Measurements from ENCODE around the gene PLEKHM3. TPM values are rescaled to one million over a fixed set of nuclear protein-coding genes. Genes with fewer than 3 reads are reported as not detected.
A peak's percentile ranks its signal among the peaks of the same experiment; 100 is the strongest.

Gene PLEKHM3
- total and polyA plus RNA-seq, 2 of the 13 experiments (the other 11 are each of a cell fraction or from before 2014, with no cell fraction given) = 4.5 to 4.7 TPM

- TF ChIP-seq, protein P1, sequence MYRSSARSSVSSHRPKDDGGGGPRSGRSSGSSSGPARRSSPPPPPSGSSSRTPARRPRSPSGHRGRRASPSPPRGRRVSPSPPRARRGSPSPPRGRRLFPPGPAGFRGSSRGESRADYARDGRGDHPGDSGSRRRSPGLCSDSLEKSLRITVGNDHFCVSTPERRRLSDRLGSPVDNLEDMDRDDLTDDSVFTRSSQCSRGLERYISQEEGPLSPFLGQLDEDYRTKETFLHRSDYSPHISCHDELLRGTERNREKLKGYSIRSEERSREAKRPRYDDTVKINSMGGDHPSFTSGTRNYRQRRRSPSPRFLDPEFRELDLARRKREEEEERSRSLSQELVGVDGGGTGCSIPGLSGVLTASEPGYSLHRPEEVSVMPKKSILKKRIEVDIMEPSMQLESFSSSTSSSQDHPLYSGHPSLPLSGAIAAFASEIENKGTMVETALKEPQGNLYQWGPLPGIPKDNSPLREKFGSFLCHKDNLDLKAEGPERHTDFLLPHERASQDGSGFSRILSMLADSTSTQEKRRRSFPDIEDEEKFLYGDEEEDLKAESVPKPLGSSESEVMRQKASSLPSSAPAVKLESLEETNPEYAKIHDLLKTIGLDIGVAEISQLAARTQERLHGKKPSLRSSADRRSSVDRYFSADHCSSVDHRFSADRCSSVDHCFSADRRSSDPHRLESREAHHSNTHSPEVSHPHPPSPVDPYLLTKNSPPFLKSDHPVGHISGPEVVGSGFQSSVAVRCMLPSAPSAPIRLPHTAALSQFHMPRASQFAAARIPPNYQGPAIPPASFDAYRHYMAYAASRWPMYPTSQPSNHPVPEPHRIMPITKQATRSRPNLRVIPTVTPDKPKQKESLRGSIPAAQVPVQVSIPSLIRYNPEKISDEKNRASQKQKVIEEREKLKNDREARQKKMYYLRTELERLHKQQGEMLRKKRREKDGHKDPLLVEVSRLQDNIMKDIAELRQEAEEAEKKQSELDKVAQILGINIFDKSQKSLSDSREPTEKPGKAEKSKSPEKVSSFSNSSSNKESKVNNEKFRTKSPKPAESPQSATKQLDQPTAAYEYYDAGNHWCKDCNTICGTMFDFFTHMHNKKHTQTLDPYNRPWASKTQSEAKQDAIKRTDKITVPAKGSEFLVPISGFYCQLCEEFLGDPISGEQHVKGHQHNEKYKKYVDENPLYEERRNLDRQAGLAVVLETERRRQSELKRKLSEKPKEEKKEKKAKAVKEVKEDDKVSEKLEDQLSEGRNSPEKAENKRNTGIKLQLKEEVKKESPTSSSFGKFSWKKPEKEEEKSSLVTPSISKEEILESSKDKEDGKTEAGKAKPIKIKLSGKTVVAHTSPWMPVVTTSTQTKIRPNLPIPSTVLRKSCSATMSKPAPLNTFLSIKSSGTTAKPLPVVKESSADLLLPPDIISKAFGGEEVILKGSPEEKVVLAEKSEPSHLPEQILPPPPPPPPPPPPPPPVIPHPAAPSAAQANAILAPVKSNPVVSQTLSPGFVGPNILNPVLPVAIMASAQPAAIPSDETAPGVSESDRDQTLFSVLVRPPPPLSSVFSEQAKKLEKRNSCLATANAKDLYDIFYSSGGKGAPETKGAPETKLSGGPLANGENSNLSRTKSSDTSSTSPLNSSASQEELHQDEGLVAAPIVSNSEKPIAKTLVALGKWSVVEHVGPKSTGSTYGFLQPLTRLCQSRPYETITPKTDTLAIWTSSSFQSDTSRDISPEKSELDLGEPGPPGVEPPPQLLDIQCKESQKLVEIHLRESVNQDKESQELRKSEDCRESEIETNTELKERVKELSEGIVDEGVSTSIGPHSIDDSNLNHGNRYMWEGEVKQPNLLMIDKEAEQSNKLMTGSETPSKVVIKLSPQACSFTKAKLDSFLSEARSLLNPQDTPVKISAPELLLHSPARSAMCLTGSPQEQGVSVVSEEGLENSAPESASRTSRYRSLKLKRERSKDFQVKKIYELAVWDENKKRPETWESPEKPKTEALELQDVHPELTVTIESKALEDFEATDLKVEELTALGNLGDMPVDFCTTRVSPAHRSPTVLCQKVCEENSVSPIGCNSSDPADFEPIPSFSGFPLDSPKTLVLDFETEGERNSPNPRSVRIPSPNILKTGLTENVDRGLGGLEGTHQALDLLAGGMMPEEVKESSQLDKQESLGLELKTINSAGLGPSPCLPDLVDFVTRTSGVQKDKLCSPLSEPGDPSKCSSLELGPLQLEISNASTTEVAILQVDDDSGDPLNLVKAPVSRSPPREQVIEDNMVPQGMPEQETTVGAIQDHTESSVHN (CRISPR knock-in tag; IDR thresholded peaks at IDR 0.05) = 0 out of 2 replicates have a peak, but pooled peaks have one; percentile 25
- TF ChIP-seq ZNF251 (CRISPR knock-in tag; IDR thresholded peaks at IDR 0.05) (no peak), TOE1 (CRISPR knock-in tag; IDR thresholded peaks at IDR 0.05) (no peak; the same call in 1 of the 2 replicates), CREM (IDR thresholded peaks at IDR 0.05) (peak; percentile 72; the same call in 1 of the 2 replicates), CREM (CRISPR knock-in tag; IDR thresholded peaks at IDR 0.05) (no peak), ZNF496 (CRISPR knock-in tag; IDR thresholded peaks at IDR 0.05; ENCODE audit: insufficient replicate concordance) (no peak), SMC3 (IDR thresholded peaks at IDR 0.05; ENCODE audit: low read length) (peak; percentile 27; the same call in 1 of the 2 replicates), E2F5 (CRISPR knock-in tag; conservative IDR thresholded peaks at IDR 0.05) (no peak), ZBTB49 (CRISPR knock-in tag; IDR thresholded peaks at IDR 0.05; ENCODE audit: borderline replicate concordance) (no peak), GATAD1 (CRISPR knock-in tag; IDR thresholded peaks at IDR 0.05) (no peak; the same call in 1 of the 2 replicates), ZSCAN29 (CRISPR knock-in tag; conservative IDR thresholded peaks at IDR 0.05) (no peak), KLF6 (CRISPR knock-in tag; IDR thresholded peaks at IDR 0.05) (no peak), HMGA1 (CRISPR knock-in tag; conservative IDR thresholded peaks at IDR 0.05) (no peak), MBD4 (IDR thresholded peaks at IDR 0.05; ENCODE audit: borderline replicate concordance, low read length) (no peak), GLMP (CRISPR knock-in tag; IDR thresholded peaks at IDR 0.05; ENCODE audit: borderline replicate concordance) (no peak)
- TF ChIP-seq, protein P2, sequence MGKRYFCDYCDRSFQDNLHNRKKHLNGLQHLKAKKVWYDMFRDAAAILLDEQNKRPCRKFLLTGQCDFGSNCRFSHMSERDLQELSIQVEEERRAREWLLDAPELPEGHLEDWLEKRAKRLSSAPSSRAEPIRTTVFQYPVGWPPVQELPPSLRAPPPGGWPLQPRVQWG (CRISPR knock-in tag; IDR thresholded peaks at IDR 0.05; ENCODE audit: borderline replicate concordance, low read depth) = no peak
Measured at GRCh38 chr2:207897541-207898353, 127.6 kb downstream of the PLEKHM3 start (continued).

Measured in HepG2 (cell line).